Neural progenitor cell (in vitro differentiated cells): Measurements from ENCODE around the gene HOXA5. TPM values are rescaled to one million over a fixed set of nuclear protein-coding genes. Genes with fewer than 3 reads are reported as not detected.
A peak's percentile ranks its signal among the peaks of the same experiment; 100 is the strongest.

Source experiments
- DNase-seq: peaks from one replicate; pipeline ENCODE4 v3.0.0-alpha.2; 2016; ENCODE audit warnings: low spot score
- H2AFZ ChIP-seq: fragments of 200-600 bp; sonication (generic); replicated peaks from 2 replicates; pipeline ENCODE4 v1.6.1; 2016; ENCODE audit warnings: antibody characterized with exemption
- H3F3A ChIP-seq: fragments of 200-600 bp; sonication (generic); 2 replicates; pipeline ENCODE4 v1.6.1; 2016; ENCODE audit warnings: antibody characterized with exemption, low read depth
- H3K27ac ChIP-seq: fragments of 200-600 bp; sonication (generic); 2 replicates; pipeline ENCODE4 v1.5.1; 2016; ENCODE audit warnings: mild to moderate bottlenecking
- H3K27me3 ChIP-seq: fragments of 200-600 bp; sonication (generic); 2 replicates; pipeline ENCODE4 v1.6.1; 2016; ENCODE audit warnings: mild to moderate bottlenecking, moderate library complexity
- H3K36me3 ChIP-seq: fragments of 200-600 bp; sonication (generic); 2 replicates; pipeline ENCODE4 v1.5.1; 2016
- H3K4me1 ChIP-seq: fragments of 200-600 bp; sonication (generic); 2 replicates; pipeline ENCODE4 v1.6.1; 2016; ENCODE audit warnings: mixed run types
- H3K4me2 ChIP-seq: fragments of 200-600 bp; sonication (generic); 2 replicates; pipeline ENCODE4 v1.6.1; 2016
- H3K4me3 ChIP-seq: fragments of 200-600 bp; sonication (generic); 2 replicates; pipeline ENCODE4 v1.5.1; 2016
- H3K79me2 ChIP-seq: fragments of 200-600 bp; sonication (generic); 2 replicates; pipeline ENCODE4 v1.6.1; 2016; ENCODE audit warnings: low read depth
- H3K9ac ChIP-seq: fragments of 200-600 bp; sonication (generic); 2 replicates; pipeline ENCODE4 v1.6.1; 2016
- H3K9me3 ChIP-seq: fragments of 200-600 bp; sonication (generic); 2 replicates; pipeline ENCODE4 v1.5.1; 2016; ENCODE audit warnings: low read depth
- H4K20me1 ChIP-seq: fragments of 200-600 bp; sonication (generic); 2 replicates; pipeline ENCODE4 v1.6.1; 2016; ENCODE audit warnings: low read depth
- H3K27ac Mint-ChIP-seq: 3 replicates; pipeline ENCODE4 v1.8.0; 2021; ENCODE audit warnings: mixed read lengths
- H3K27me3 Mint-ChIP-seq: 2 replicates; pipeline ENCODE4 v1.8.0; 2022; ENCODE audit warnings: low read depth, mild to moderate bottlenecking, inconsistent platforms, moderate library complexity, mixed read lengths; ENCODE audit not compliant: insufficient read depth
- H3K36me3 Mint-ChIP-seq: 3 replicates; pipeline ENCODE4 v1.8.0; 2021; ENCODE audit warnings: mixed read lengths
- H3K4me1 Mint-ChIP-seq: 3 replicates; pipeline ENCODE4 v1.8.0; 2021; ENCODE audit warnings: mixed read lengths
- H3K4me3 Mint-ChIP-seq: 3 replicates; pipeline ENCODE4 v1.8.0; 2021; ENCODE audit warnings: mild to moderate bottlenecking, moderate library complexity, mixed read lengths
- H3K9me3 Mint-ChIP-seq: 3 replicates; pipeline ENCODE4 v1.8.0; 2020; ENCODE audit warnings: mixed read lengths
- CTCF ChIP-seq: fragments of 200-600 bp; sonication (generic); IDR thresholded peaks from 2 replicates; pipeline ENCODE4 v1.5.1; 2017; ENCODE audit warnings: antibody characterized with exemption, mild to moderate bottlenecking
- EZH2 ChIP-seq: fragments of 200-600 bp; sonication (generic); IDR thresholded peaks from 2 replicates; pipeline ENCODE4 v1.6.1; 2017; ENCODE audit warnings: antibody characterized with exemption, mild to moderate bottlenecking, moderate library complexity
- EZH2phosphoT487 ChIP-seq: fragments of 200-600 bp; sonication (generic); IDR thresholded peaks from 2 replicates; pipeline ENCODE4 v1.6.1; 2017; ENCODE audit warnings: antibody characterized with exemption
- total RNA-seq: library from RNA; depleted of rRNA; stranded (reverse); fragments of >200 nt; gene quantifications from 2 replicates; pipeline ENCODE4 v1.2.3, GENCODE V29; 2015; ENCODE audit warnings: low replicate concordance

Gene HOXA5
- total RNA-seq, 1 donor from 2014 or later = not detected

- H3K36me3 ChIP-seq = no peaks in the 10 kb centered on the region
- DNase-seq = peak; percentile 59
- TF ChIP-seq EZH2 (peak; percentile 76), CTCF (no peak), EZH2phosphoT487 (peak; percentile 91)
- no peak overlapping the region for H3K4me3 ChIP-seq
- no peaks in the 10 kb centered on the region for H3K9me3 ChIP-seq
- peaks cover 33% of the 10 kb centered on the region for H3F3A ChIP-seq
- no peak overlapping the region for H3K27ac ChIP-seq
- Mint-ChIP-seq H3K27me3 (peaks cover 99% of the 10 kb centered on the region), H3K27ac (no peak overlapping the region), H3K36me3 (no peaks in the 10 kb centered on the region), H3K4me3 (peak overlapping the region; percentile 67), H3K9me3 (peaks cover 4% of the 10 kb centered on the region), H3K4me1 (peaks cover 3% of the 10 kb centered on the region)
- H3K9ac ChIP-seq = no peak overlapping the region
- no peaks in the 10 kb centered on the region for H3K79me2 ChIP-seq
- no peak overlapping the region for H3K4me2 ChIP-seq
- H2AFZ ChIP-seq = no peak overlapping the region
- H4K20me1 ChIP-seq = peaks cover 100% of the 10 kb centered on the region
- H3K4me1 ChIP-seq = peaks cover 4% of the 10 kb centered on the region
- H3K27me3 ChIP-seq = peaks cover 100% of the 10 kb centered on the region
Observed at GRCh38 chr7:27101957-27102580, 41.4 kb downstream of the HOXA5 start.

- peak overlapping the region; percentile 3 for H3K4me3 ChIP-seq
- H3K9me3 ChIP-seq = no peaks in the 10 kb centered on the region
- no peak overlapping the region for H3K27ac ChIP-seq
- TF ChIP-seq EZH2 = peak; percentile 87
- TF ChIP-seq CTCF = no peak
- peak; percentile 69 for TF ChIP-seq EZH2phosphoT487
- peaks cover 99% of the 10 kb centered on the region for H3K27me3 Mint-ChIP-seq
- H3F3A ChIP-seq = peaks cover 32% of the 10 kb centered on the region
- H3K36me3 ChIP-seq = no peaks in the 10 kb centered on the region
- H3K79me2 ChIP-seq = no peaks in the 10 kb centered on the region
- peak overlapping the region; percentile 67 for H3K4me3 Mint-ChIP-seq
- peaks cover 4% of the 10 kb centered on the region for H3K9me3 Mint-ChIP-seq
- H2AFZ ChIP-seq = no peak overlapping the region
- no peaks in the 10 kb centered on the region for H3K36me3 Mint-ChIP-seq
- peaks cover 11% of the 10 kb centered on the region for H3K4me1 ChIP-seq
- H3K4me2 ChIP-seq = peak overlapping the region; percentile 11
- peaks cover 100% of the 10 kb centered on the region for H4K20me1 ChIP-seq
- H3K27me3 ChIP-seq = peaks cover 100% of the 10 kb centered on the region
- no peak overlapping the region for H3K27ac Mint-ChIP-seq
- H3K4me1 Mint-ChIP-seq = peaks cover 3% of the 10 kb centered on the region
- no peak overlapping the region for H3K9ac ChIP-seq
- DNase-seq = peak; percentile 54
Observed at GRCh38 chr7:27101171-27101956, 42.1 kb downstream of the HOXA5 start.

- Mint-ChIP-seq H3K4me1 (peaks cover 4% of the 10 kb centered on the region), H3K27me3 (peaks cover 94% of the 10 kb centered on the region), H3K4me3 (peak overlapping the region; percentile 22), H3K27ac (no peak overlapping the region), H3K9me3 (peaks cover 4% of the 10 kb centered on the region), H3K36me3 (no peaks in the 10 kb centered on the region)
- Histone ChIP-seq H2AFZ (no peak overlapping the region), H3K36me3 (no peaks in the 10 kb centered on the region), H3K4me3 (no peak overlapping the region), H3K4me1 (peaks cover 11% of the 10 kb centered on the region), H3K9ac (no peak overlapping the region), H3K79me2 (no peaks in the 10 kb centered on the region), H3K9me3 (no peaks in the 10 kb centered on the region), H3F3A (peaks cover 30% of the 10 kb centered on the region), H4K20me1 (peaks cover 100% of the 10 kb centered on the region), H3K4me2 (peak overlapping the region; percentile 11), H3K27me3 (peaks cover 100% of the 10 kb centered on the region), H3K27ac (no peak overlapping the region)
- DNase-seq = peak; percentile 67
- no peak for TF ChIP-seq EZH2
- no peak for TF ChIP-seq EZH2phosphoT487
- TF ChIP-seq CTCF = no peak
Observed at GRCh38 chr7:27100694-27101170, 42.7 kb downstream of the HOXA5 start.
